CD14-positive monocyte (primary cell): ENCODE results near the gene IFNGR1. TPM values are rescaled to one million over a fixed set of nuclear protein-coding genes. Genes with fewer than 3 reads are reported as not detected.

Experiments used
- DNase-seq, 3 donors: peaks; one replicate each; pipeline ENCODE4 v3.0.0-alpha.2; 2011 to 2022
- H2AFZ ChIP-seq: 2 replicates; pipeline ENCODE4 v1.6.0; 2012; ENCODE audit warnings: mild to moderate bottlenecking, low read depth, low read length, inconsistent platforms; ENCODE audit not compliant: insufficient read depth, poor library complexity, severe bottlenecking
- H3K27ac ChIP-seq, 2 donors: 1 replicate in 1 of 2; 2 replicates in 1 of 2; pipeline ENCODE4 v1.5.1; 2012 to 2013; ENCODE audit warnings: low read length in 2 of 2, control low read depth in 1 of 2, inconsistent platforms in 1 of 2, low read depth in 1 of 2, mild to moderate bottlenecking in 1 of 2
- H3K27me3 ChIP-seq, 2 donors: one replicate each; pipeline versions ENCODE4 v1.6.0 to v1.6.1; 2011 to 2013; ENCODE audit warnings: low read length in 2 of 2; ENCODE audit not compliant: control insufficient read depth in 2 of 2, insufficient read depth in 2 of 2
- H3K36me3 ChIP-seq, 2 donors: replicated peaks in 1 of 2; 1 replicate in 1 of 2; 2 replicates in 1 of 2; pipeline versions ENCODE4 v1.5.1 to v1.6.1; 2012 to 2013; ENCODE audit warnings: low read length in 2 of 2, control low read depth in 1 of 2, inconsistent platforms in 1 of 2, mild to moderate bottlenecking in 1 of 2; ENCODE audit not compliant: insufficient read depth in 2 of 2, control insufficient read depth in 1 of 2
- H3K4me1 ChIP-seq, 2 donors: 1 replicate in 1 of 2; 2 replicates in 1 of 2; pipeline versions ENCODE4 v1.5.1 to v1.6.1; 2012 to 2013; ENCODE audit warnings: low read length in 2 of 2, control low read depth in 1 of 2, inconsistent platforms in 1 of 2, mild to moderate bottlenecking in 1 of 2, moderate library complexity in 1 of 2; ENCODE audit not compliant: insufficient read depth in 2 of 2, control insufficient read depth in 1 of 2
- H3K4me2 ChIP-seq: replicated peaks from 2 replicates; pipeline ENCODE3; 2012; ENCODE audit warnings: low read length, moderate library complexity, mild to moderate bottlenecking; ENCODE audit not compliant: poor library complexity, severe bottlenecking; ENCODE audit errors: extremely low read depth
- H3K4me3 ChIP-seq, 3 experiments: fragments of 200-600 bp in 1 of 3; sonication (generic) in 1 of 3; replicated peaks in 1 of 3; 1 replicate in 2 of 3; 2 replicates in 1 of 3; pipeline ENCODE4 v1.5.1; 2011 to 2013; ENCODE audit warnings: low read length in 3 of 3, mild to moderate bottlenecking in 3 of 3, control low read depth in 2 of 3, low read depth in 2 of 3, inconsistent platforms in 1 of 3, moderate library complexity in 1 of 3
- H3K79me2 ChIP-seq: 2 replicates; pipeline ENCODE4 v1.6.0; 2012; ENCODE audit warnings: mild to moderate bottlenecking, control low read depth, inconsistent platforms, low read length, moderate library complexity; ENCODE audit not compliant: insufficient read depth
- H3K9ac ChIP-seq: 2 replicates; pipeline ENCODE4 v1.6.0; 2017; ENCODE audit warnings: low read length, mild to moderate bottlenecking; ENCODE audit not compliant: insufficient read depth, poor library complexity, severe bottlenecking
- H3K9me3 ChIP-seq, 2 donors: replicated peaks in 1 of 2; 1 replicate in 1 of 2; 2 replicates in 1 of 2; pipeline versions ENCODE4 v1.5.1 to v1.6.1; 2012 to 2013; ENCODE audit warnings: low read length in 2 of 2, control low read depth in 1 of 2; ENCODE audit not compliant: control insufficient read depth in 1 of 2, insufficient read depth in 1 of 2
- H4K20me1 ChIP-seq: 2 replicates; pipeline ENCODE4 v1.6.0; 2012; ENCODE audit warnings: mild to moderate bottlenecking, low read length, control low read depth, moderate library complexity; ENCODE audit not compliant: insufficient read depth
- H3K27ac Mint-ChIP-seq, 7 donors: one replicate each; pipeline ENCODE4 v1.8.0; 2020; ENCODE audit warnings: mild to moderate bottlenecking in 7 of 7, mixed read lengths in 7 of 7, moderate library complexity in 6 of 7, inconsistent platforms in 2 of 7
- H3K27me3 Mint-ChIP-seq, 3 donors: one replicate each; pipeline ENCODE4 v1.8.0; 2021 to 2022; ENCODE audit warnings: low read depth in 3 of 3, mild to moderate bottlenecking in 3 of 3, mixed read lengths in 3 of 3, moderate library complexity in 3 of 3, inconsistent platforms in 1 of 3
- H3K36me3 Mint-ChIP-seq, 2 donors: one replicate each; pipeline ENCODE4 v1.8.0; 2020; ENCODE audit warnings: mixed read lengths in 2 of 2, inconsistent platforms in 1 of 2, mild to moderate bottlenecking in 1 of 2
- H3K4me1 Mint-ChIP-seq: one replicate; pipeline ENCODE4 v1.8.0; 2020; ENCODE audit warnings: mild to moderate bottlenecking, mixed read lengths
- H3K4me3 Mint-ChIP-seq, 2 donors: one replicate each; pipeline ENCODE4 v1.8.0; 2020; ENCODE audit warnings: mild to moderate bottlenecking in 2 of 2, mixed read lengths in 2 of 2, moderate library complexity in 1 of 2
- H3K9me3 Mint-ChIP-seq, 7 donors: one replicate each; pipeline ENCODE4 v1.8.0; 2020 to 2022; ENCODE audit warnings: mixed read lengths in 7 of 7, mild to moderate bottlenecking in 6 of 7, moderate library complexity in 6 of 7, inconsistent platforms in 2 of 7
- CTCF ChIP-seq: fragments of 200-600 bp; IDR thresholded peaks from one replicate; pipeline ENCODE4 v1.8.0; 2022; ENCODE audit warnings: antibody characterized with exemption, mild to moderate bottlenecking
- WGBS: methylation state at CpG from one replicate; pipeline ENCODE4 v1.1.5; 2013; ENCODE audit warnings: missing lambda C conversion rate; ENCODE audit not compliant: insufficient coverage; 5-methylcytosine and 5-hydroxymethylcytosine counted together
- intact Hi-C, 2 donors: fragments of 100-400 bp; cut with micrococcal nuclease; formaldehyde crosslinking; loops; one replicate each; pipeline versions ENCODE4 v1.15.0 to v1.15.1; 2023
- polyA plus RNA-seq, 3 donors: library from polyadenylated mRNA; depleted of rRNA in 1 of 3; unstranded in 2 of 3; stranded (reverse) in 1 of 3; fragments of 300-500 nt in 2 of 3; fragments of >200 nt in 1 of 3; fragmentation: Illumina TruSeq in 2 of 3; gene quantifications; 1 replicate in 2 of 3; 2 replicates in 1 of 3; pipeline ENCODE4 v1.2.3, GENCODE V29; 2012 to 2021

The IFNGR1 gene
- polyA plus RNA-seq, 3 donors = 204 to 372 (median 364) TPM

GRCh38 chr6:137200288-137200687 is 18.9 kb downstream of the IFNGR1 start:
- Mint-ChIP-seq H3K9me3 (no peaks in the 10 kb centered on the region), H3K27me3 (peaks cover 0 to 3% (median under 1%) of the 10 kb centered on the region in 3 donors), H3K27ac (peak overlapping the region in 2 of 7 donors; percentile 46 to 69), H3K36me3 (peaks cover 72 to 80% of the 10 kb centered on the region in 2 donors), H3K4me3 (no peak overlapping the region), H3K4me1 (peaks cover 8% of the 10 kb centered on the region)
- no peak for TF ChIP-seq CTCF
- Histone ChIP-seq H3K4me3 (no peak overlapping the region), H4K20me1 (peaks cover 93% of the 10 kb centered on the region), H3K27me3 (no peaks in the 10 kb centered on the region), H3K9me3 (no peaks in the 10 kb centered on the region), H3K79me2 (peaks cover 45% of the 10 kb centered on the region), H3K36me3 (peaks cover 83 to 87% of the 10 kb centered on the region in 2 donors), H3K9ac (no peak overlapping the region), H3K27ac (peak overlapping the region in 1 of 2 donors; percentile 43), H3K4me2 (no peak overlapping the region), H2AFZ (no peak overlapping the region), H3K4me1 (no peaks in the 10 kb centered on the region)
- intact Hi-C loops = loop anchor here in 1 of 2 donors (10.0 kb wide), 1 partner anchor 45 kb away; no protein-coding TSS in a partner anchor
- WGBS = 100% methylated on average over 1 of the region's 4 CpGs
- no peak for DNase-seq

- intact Hi-C loops = no loop called here
These were observed 21.2 kb downstream of the IFNGR1 start for GRCh38 chr6:137197684-137198645.

More at GRCh38 chr6:137197684-137198645, 21.2 kb downstream of the IFNGR1 start:
- no peaks in the 10 kb centered on the region for H3K9me3 Mint-ChIP-seq
- Histone ChIP-seq H3K9me3 (no peaks in the 10 kb centered on the region), H3K4me3 (no peak overlapping the region), H3K9ac (no peak overlapping the region), H3K27me3 (no peaks in the 10 kb centered on the region), H3K4me2 (no peak overlapping the region), H3K4me1 (no peaks in the 10 kb centered on the region), H2AFZ (no peak overlapping the region), H3K27ac (no peak overlapping the region), H3K79me2 (peaks cover 22% of the 10 kb centered on the region), H4K20me1 (peaks cover 70% of the 10 kb centered on the region), H3K36me3 (peaks cover 60 to 63% of the 10 kb centered on the region in 2 donors)
- H3K27me3 Mint-ChIP-seq = peaks cover 0 to 5% (median 2%) of the 10 kb centered on the region in 3 donors
- peaks cover 5% of the 10 kb centered on the region for H3K4me1 Mint-ChIP-seq
- peaks cover 50 to 58% of the 10 kb centered on the region in 2 donors for H3K36me3 Mint-ChIP-seq
- whole genome bisulfite sequencing = 100% methylated on average over 2 of the region's 11 CpGs
- TF ChIP-seq CTCF = no peak
- peak overlapping the region in 1 of 7 donors; percentile 26 for H3K27ac Mint-ChIP-seq
- H3K4me3 Mint-ChIP-seq = no peak overlapping the region
- DNase-seq = no peak
